HG03045 (cell line): Measurements from ENCODE around the gene PRDM11.

Experiments
- ATAC-seq: cut with Tn5 transposase; IDR thresholded peaks from one replicate; pipeline ENCODE4 v1.9.1; 2021; ENCODE audit warnings: mild to moderate bottlenecking, moderate library complexity; ENCODE audit not compliant: unreplicated experiment

PRDM11 gene

GRCh38 chr11:45209000-45209879, 62.8 kb downstream of the PRDM11 start:
- no peak for ATAC-seq

GRCh38 chr11:45209891-45210699, 63.7 kb downstream of the PRDM11 start:
- no peak for ATAC-seq

GRCh38 chr11:45210846-45211245, 64.4 kb downstream of the PRDM11 start:
- ATAC-seq, result no peak

- no peak for ATAC-seq
Observed at GRCh38 chr11:45211732-45212131, 65.3 kb downstream of the PRDM11 start.

GRCh38 chr11:45212566-45213315, 66.3 kb downstream of the PRDM11 start:
- ATAC-seq, result no peak

- ATAC-seq, result no peak
Observed at GRCh38 chr11:45213316-45213665, 66.9 kb downstream of the PRDM11 start.

GRCh38 chr11:45213717-45214116, 67.3 kb downstream of the PRDM11 start:
- ATAC-seq, result no peak

GRCh38 chr11:45215098-45215865, 68.8 kb downstream of the PRDM11 start:
- no peak for ATAC-seq

- no peak for ATAC-seq
Observed at GRCh38 chr11:45216031-45216430, 69.6 kb downstream of the PRDM11 start.

GRCh38 chr11:45216901-45217300, 70.5 kb downstream of the PRDM11 start:
- ATAC-seq, result no peak

GRCh38 chr11:45217991-45218390, 71.6 kb downstream of the PRDM11 start:
- no peak for ATAC-seq

- ATAC-seq, result no peak
Observed at GRCh38 chr11:45218705-45219104, 72.3 kb downstream of the PRDM11 start.

- ATAC-seq, result no peak
Observed at GRCh38 chr11:45219411-45219810, 73.0 kb downstream of the PRDM11 start.

GRCh38 chr11:45223496-45223895, 77.1 kb downstream of the PRDM11 start:
- ATAC-seq, result no peak

GRCh38 chr11:45224766-45225165, 78.3 kb downstream of the PRDM11 start:
- ATAC-seq, result no peak

GRCh38 chr11:45225277-45225676, 78.8 kb downstream of the PRDM11 start:
- ATAC-seq, result no peak

GRCh38 chr11:45225961-45226871, 79.8 kb downstream of the PRDM11 start:
- ATAC-seq, result no peak

GRCh38 chr11:45226901-45227300, 80.5 kb downstream of the PRDM11 start:
- ATAC-seq, result no peak

- no peak for ATAC-seq
Observed at GRCh38 chr11:45227836-45228235, 81.4 kb downstream of the PRDM11 start.
